ENCODE results near the gene TRPT1. TPM values are rescaled to one million over a fixed set of nuclear protein-coding genes. Genes with fewer than 3 reads are reported as not detected.

The TRPT1 gene
- total RNA-seq, 4 donors from 2014 or later: 80.9 to 231 (median 139) TPM

GRCh38 chr11:64239662-64240434 is 13.9 kb upstream of the TRPT1 start:
- TF ChIP-seq POLR2A (IDR thresholded peaks at IDR 0.05): no peak
- TF ChIP-seq CTCF (IDR thresholded peaks at IDR 0.05 in 4 of 5, conservative IDR thresholded peaks at IDR 0.05 in 1 of 5): no peak
- DNase-seq (no peak), ATAC-seq (no peak)
- no peaks in the 10 kb centered on the region for H3K9me3 ChIP-seq
- in situ Hi-C loops (cut with MboI; ENCODE audit: low sequenced_read_pairs in 4 of 4): no loop called here
- H3K27ac ChIP-seq: peak overlapping the region; percentile 92 to 100 (median 96)
- peaks cover 32 to 45% of the 10 kb centered on the region in 2 donors for H3K4me1 ChIP-seq
- peak overlapping the region; percentile 85 to 96 (median 86) for H3K4me3 ChIP-seq
- intact Hi-C loops (cut with DNase I; ENCODE audit: low total_unique reads): loop anchor here (2.0 to 10.0 kb wide), 2 partner anchors 31 to 635 kb away; partner anchors contain the start of gene EHD1
- H3K27me3 ChIP-seq: no peaks in the 10 kb centered on the region
- peaks cover 0 to 13% of the 10 kb centered on the region in 2 donors for H3K36me3 ChIP-seq

GRCh38 chr11:64238999-64239398 is 13.0 kb upstream of the TRPT1 start:
- Histone ChIP-seq H3K4me1 (peaks cover 27 to 43% of the 10 kb centered on the region in 2 donors), H3K27ac (peak overlapping the region in 3 of 4 donors; percentile 92 to 100 (median 93)), H3K36me3 (peaks cover 0 to 10% of the 10 kb centered on the region in 2 donors), H3K27me3 (no peaks in the 10 kb centered on the region), H3K9me3 (no peaks in the 10 kb centered on the region), H3K4me3 (no peak overlapping the region)
- ATAC-seq (no peak), DNase-seq (no peak)
- intact Hi-C loops (cut with DNase I; ENCODE audit: low total_unique reads): no loop called here
- TF ChIP-seq CTCF (IDR thresholded peaks at IDR 0.05 in 4 of 5, conservative IDR thresholded peaks at IDR 0.05 in 1 of 5): no peak
- no peak for TF ChIP-seq POLR2A (IDR thresholded peaks at IDR 0.05)
- in situ Hi-C loops (cut with MboI; ENCODE audit: low sequenced_read_pairs in 4 of 4): no loop called here

GRCh38 chr11:64238076-64238475 is 12.1 kb upstream of the TRPT1 start:
- H3K27ac ChIP-seq: peak overlapping the region in 1 of 4 donors; percentile 100
- no peaks in the 10 kb centered on the region for H3K9me3 ChIP-seq
- no peak overlapping the region for H3K4me3 ChIP-seq
- ATAC-seq (no peak), DNase-seq (no peak)
- H3K36me3 ChIP-seq: peaks cover 0 to 5% of the 10 kb centered on the region in 2 donors
- H3K4me1 ChIP-seq: peaks cover 29 to 41% of the 10 kb centered on the region in 2 donors
- no peak for TF ChIP-seq CTCF (IDR thresholded peaks at IDR 0.05 in 4 of 5, conservative IDR thresholded peaks at IDR 0.05 in 1 of 5)
- TF ChIP-seq POLR2A (IDR thresholded peaks at IDR 0.05): no peak
- in situ Hi-C loops (cut with MboI; ENCODE audit: low sequenced_read_pairs in 4 of 4) (no loop called here), intact Hi-C loops (cut with DNase I; ENCODE audit: low total_unique reads) (no loop called here)
- no peaks in the 10 kb centered on the region for H3K27me3 ChIP-seq

- intact Hi-C loops (cut with DNase I; ENCODE audit: low total_unique reads): no loop called here
- in situ Hi-C loops (cut with MboI; ENCODE audit: low sequenced_read_pairs in 4 of 4): no loop called here
- Histone ChIP-seq H3K9me3 (no peaks in the 10 kb centered on the region), H3K4me3 (no peak overlapping the region), H3K36me3 (peaks cover 0 to 5% of the 10 kb centered on the region in 2 donors), H3K4me1 (peaks cover 25 to 36% of the 10 kb centered on the region in 2 donors), H3K27ac (peak overlapping the region in 1 of 4 donors; percentile 100), H3K27me3 (no peaks in the 10 kb centered on the region)
- no peak for DNase-seq
- TF ChIP-seq CTCF (IDR thresholded peaks at IDR 0.05 in 4 of 5, conservative IDR thresholded peaks at IDR 0.05 in 1 of 5) (no peak), POLR2A (IDR thresholded peaks at IDR 0.05) (no peak)
- no peak for ATAC-seq
These were observed 11.5 kb upstream of the TRPT1 start for GRCh38 chr11:64237484-64237951.

Measured in gastrocnemius medialis (tissue), 4 donors.